Measurements from ENCODE around the gene PFKL.

The PFKL gene

GRCh38 chr21:44285138-44285992 is 14.5 kb upstream of the PFKL start, which contains the start of gene AIRE:
AIRE (plus strand) TSS chr21:44285876; CDS start chr21:44286007, 131 bp downstream.
- DNase-seq (ENCODE audit: low read depth), result no peak
- TF ChIP-seq, protein P1, sequence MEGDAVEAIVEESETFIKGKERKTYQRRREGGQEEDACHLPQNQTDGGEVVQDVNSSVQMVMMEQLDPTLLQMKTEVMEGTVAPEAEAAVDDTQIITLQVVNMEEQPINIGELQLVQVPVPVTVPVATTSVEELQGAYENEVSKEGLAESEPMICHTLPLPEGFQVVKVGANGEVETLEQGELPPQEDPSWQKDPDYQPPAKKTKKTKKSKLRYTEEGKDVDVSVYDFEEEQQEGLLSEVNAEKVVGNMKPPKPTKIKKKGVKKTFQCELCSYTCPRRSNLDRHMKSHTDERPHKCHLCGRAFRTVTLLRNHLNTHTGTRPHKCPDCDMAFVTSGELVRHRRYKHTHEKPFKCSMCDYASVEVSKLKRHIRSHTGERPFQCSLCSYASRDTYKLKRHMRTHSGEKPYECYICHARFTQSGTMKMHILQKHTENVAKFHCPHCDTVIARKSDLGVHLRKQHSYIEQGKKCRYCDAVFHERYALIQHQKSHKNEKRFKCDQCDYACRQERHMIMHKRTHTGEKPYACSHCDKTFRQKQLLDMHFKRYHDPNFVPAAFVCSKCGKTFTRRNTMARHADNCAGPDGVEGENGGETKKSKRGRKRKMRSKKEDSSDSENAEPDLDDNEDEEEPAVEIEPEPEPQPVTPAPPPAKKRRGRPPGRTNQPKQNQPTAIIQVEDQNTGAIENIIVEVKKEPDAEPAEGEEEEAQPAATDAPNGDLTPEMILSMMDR (IDR thresholded peaks at IDR 0.05; ENCODE audit: low read depth, low read length, missing control alignments), result no peak
- in situ Hi-C loops (cut with HindIII; ENCODE audit: low sequenced_read_pairs), result no loop called here
- no peak within 1 kb of the TSS for H3K4me3 ChIP-seq (ENCODE audit: low read depth, low read length)

- in situ Hi-C loops (cut with HindIII; ENCODE audit: low sequenced_read_pairs), result no loop called here
- no peak for DNase-seq (ENCODE audit: low read depth)
- no peak overlapping the region for H3K4me3 ChIP-seq (ENCODE audit: low read depth, low read length)
- TF ChIP-seq, protein P1 (IDR thresholded peaks at IDR 0.05; ENCODE audit: low read depth, low read length, missing control alignments), result no peak
Measured at GRCh38 chr21:44286086-44286715, 13.7 kb upstream of the PFKL start.

DNA sequence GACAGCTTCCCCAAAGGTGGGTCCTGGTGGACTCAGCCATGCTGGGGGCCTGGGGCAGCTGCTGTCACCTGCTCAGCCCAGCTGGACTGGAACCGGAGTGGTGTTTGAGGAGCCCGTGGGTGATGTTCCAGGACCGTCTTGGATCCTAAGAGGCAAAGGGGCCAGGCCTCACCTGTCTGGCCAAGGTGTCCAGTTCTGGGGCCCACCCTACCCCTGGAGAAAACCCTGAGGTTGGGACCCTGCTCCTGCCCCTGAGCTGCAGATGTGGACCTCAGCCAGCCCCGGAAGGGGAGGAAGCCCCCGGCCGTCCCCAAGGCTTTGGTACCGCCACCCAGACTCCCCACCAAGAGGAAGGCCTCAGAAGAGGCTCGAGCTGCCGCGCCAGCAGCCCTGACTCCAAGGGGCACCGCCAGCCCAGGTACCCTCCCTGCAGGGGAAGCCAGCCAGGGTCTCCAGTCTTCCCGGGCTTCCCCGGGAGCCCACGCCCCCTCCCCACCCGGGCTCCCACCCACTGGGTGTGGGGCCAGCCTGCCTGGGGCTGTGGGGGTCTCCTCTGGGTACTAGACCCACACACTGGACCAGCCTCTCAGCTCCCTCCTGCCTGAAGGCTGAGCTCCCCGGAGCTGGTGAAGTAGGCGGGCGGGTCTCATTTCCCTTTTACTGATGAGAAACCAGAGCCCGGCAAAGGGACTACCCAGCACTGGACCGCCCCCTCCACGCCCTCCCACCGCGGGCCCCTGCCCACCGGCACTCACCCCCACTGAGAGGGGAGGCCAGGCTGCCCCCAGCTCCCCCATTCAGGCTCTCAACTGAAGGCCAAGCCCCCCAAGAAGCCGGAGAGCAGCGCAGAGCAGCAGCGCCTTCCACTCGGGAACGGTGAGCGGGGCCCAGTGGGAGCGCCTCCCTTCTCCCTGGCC is 12.9 kb upstream of the PFKL start:
- DNase-seq (ENCODE audit: low read depth), result no peak
- no peak overlapping the region for H3K4me3 ChIP-seq (ENCODE audit: low read depth, low read length)
- TF ChIP-seq, protein P1 (IDR thresholded peaks at IDR 0.05; ENCODE audit: low read depth, low read length, missing control alignments), result no peak
- in situ Hi-C loops (cut with HindIII; ENCODE audit: low sequenced_read_pairs), result no loop called here

- H3K4me3 ChIP-seq (ENCODE audit: low read depth, low read length), result no peak overlapping the region
- TF ChIP-seq, protein P1 (IDR thresholded peaks at IDR 0.05; ENCODE audit: low read depth, low read length, missing control alignments), result no peak
- DNase-seq (ENCODE audit: low read depth), result no peak
- in situ Hi-C loops (cut with HindIII; ENCODE audit: low sequenced_read_pairs), result no loop called here
Measured at GRCh38 chr21:44288251-44289110, 11.4 kb upstream of the PFKL start.

DNA sequence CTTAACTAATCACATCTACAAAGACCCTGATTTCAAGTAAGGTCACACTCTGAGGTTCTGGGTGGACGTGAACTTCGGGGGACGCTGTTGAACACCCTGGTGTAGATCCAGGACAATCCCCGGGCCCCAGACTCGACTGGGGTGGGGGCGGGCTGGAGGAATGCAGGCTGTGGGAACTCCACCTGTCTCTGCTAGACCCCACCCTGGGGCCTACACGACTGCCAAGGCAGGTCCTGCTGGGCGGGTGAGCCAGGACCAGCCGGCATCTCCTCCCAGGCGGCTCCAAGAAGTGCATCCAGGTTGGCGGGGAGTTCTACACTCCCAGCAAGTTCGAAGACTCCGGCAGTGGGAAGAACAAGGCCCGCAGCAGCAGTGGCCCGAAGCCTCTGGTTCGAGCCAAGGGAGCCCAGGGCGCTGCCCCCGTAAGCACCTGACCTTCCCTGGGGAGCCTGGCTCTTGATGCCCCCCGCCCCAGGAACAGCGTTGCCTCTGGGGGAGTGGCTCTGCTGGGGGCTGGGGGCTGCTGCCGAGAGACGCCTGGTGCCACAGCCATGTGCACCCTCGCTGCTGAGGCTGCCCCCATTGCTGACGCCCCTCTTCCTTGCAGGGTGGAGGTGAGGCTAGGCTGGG is 10.4 kb upstream of the PFKL start:
- in situ Hi-C loops (cut with HindIII; ENCODE audit: low sequenced_read_pairs), result no loop called here
- no peak for DNase-seq (ENCODE audit: low read depth)
- H3K4me3 ChIP-seq (ENCODE audit: low read depth, low read length), result no peak overlapping the region
- TF ChIP-seq, protein P1 (IDR thresholded peaks at IDR 0.05; ENCODE audit: low read depth, low read length, missing control alignments), result no peak

Measured in astrocyte of the cerebellum (primary cell).